Mesendoderm (in vitro differentiated cells): ENCODE data around the gene THAP12. TPM values are rescaled to one million over a fixed set of nuclear protein-coding genes. Genes with fewer than 3 reads are reported as not detected.

Experiments used
- DNase-seq: peaks from one replicate; pipeline ENCODE4 v3.0.0; 2013
- H2AK5ac ChIP-seq: 2 replicates; pipeline ENCODE4 v1.6.1; 2013; ENCODE audit warnings: low read length, inconsistent platforms
- H2BK120ac ChIP-seq: 2 replicates; pipeline ENCODE4 v1.6.1; 2013; ENCODE audit warnings: low read depth, mild to moderate bottlenecking, low read length, moderate library complexity, mixed read lengths
- H2BK15ac ChIP-seq: replicated peaks from 2 replicates; pipeline ENCODE4 v1.6.1; 2013; ENCODE audit warnings: low read depth, mild to moderate bottlenecking, moderate library complexity
- H2BK5ac ChIP-seq: 2 replicates; pipeline ENCODE4 v1.6.1; 2013; ENCODE audit warnings: low read length, inconsistent platforms
- H3K18ac ChIP-seq: 2 replicates; pipeline ENCODE4 v1.6.1; 2013; ENCODE audit warnings: mild to moderate bottlenecking, low read length, mixed read lengths
- H3K23ac ChIP-seq: one replicate; pipeline ENCODE4 v1.6.1; 2013; ENCODE audit warnings: low read length
- H3K27ac ChIP-seq: 2 replicates; pipeline ENCODE4 v1.5.1; 2013; ENCODE audit warnings: low read depth, mild to moderate bottlenecking, inconsistent platforms, low read length, moderate library complexity
- H3K27me3 ChIP-seq: 2 replicates; pipeline ENCODE4 v1.6.1; 2013; ENCODE audit warnings: low read length, control low read depth, mild to moderate bottlenecking, inconsistent platforms; ENCODE audit not compliant: insufficient read depth, poor library complexity
- H3K36me3 ChIP-seq: 2 replicates; pipeline ENCODE4 v1.6.1; 2013; ENCODE audit warnings: low read length, inconsistent platforms; ENCODE audit not compliant: control insufficient read depth, insufficient read depth
- H3K4ac ChIP-seq: one replicate; pipeline ENCODE4 v1.6.1; 2013; ENCODE audit warnings: low read depth, mild to moderate bottlenecking, low read length, moderate library complexity
- H3K4me1 ChIP-seq: 2 replicates; pipeline ENCODE4 v1.6.1; 2013; ENCODE audit warnings: low read depth, low read length, inconsistent platforms; ENCODE audit not compliant: control insufficient read depth
- H3K4me2 ChIP-seq: 2 replicates; pipeline ENCODE4 v1.6.1; 2013; ENCODE audit warnings: low read length
- H3K4me3 ChIP-seq: 2 replicates; pipeline ENCODE4 v1.5.1; 2013; ENCODE audit warnings: mild to moderate bottlenecking, low read length
- H3K56ac ChIP-seq: one replicate; pipeline ENCODE4 v1.6.1; 2013; ENCODE audit warnings: low read length
- H3K79me1 ChIP-seq: 2 replicates; pipeline ENCODE4 v1.6.1; 2013; ENCODE audit warnings: low read length, inconsistent platforms
- H3K79me2 ChIP-seq: 2 replicates; pipeline ENCODE4 v1.6.1; 2013; ENCODE audit warnings: mild to moderate bottlenecking, low read length; ENCODE audit not compliant: control insufficient read depth, insufficient read depth
- H3K9ac ChIP-seq: 2 replicates; pipeline ENCODE4 v1.6.1; 2013; ENCODE audit warnings: low read length, inconsistent platforms
- H4K5ac ChIP-seq: one replicate; pipeline ENCODE4 v1.6.1; 2013; ENCODE audit warnings: low read length
- H4K8ac ChIP-seq: one replicate; pipeline ENCODE4 v1.6.1; 2013; ENCODE audit warnings: low read depth, mild to moderate bottlenecking, control low read depth, low read length, moderate library complexity
- WGBS: extraction: QIAGEN DNeasy Blood & Tissue Kit; methylation state at CpG from one replicate; pipeline ENCODE4 v1.1.7; 2013; ENCODE audit warnings: low lambda C conversion rate, missing lambda C conversion rate; ENCODE audit not compliant: insufficient coverage; ENCODE audit errors: extremely low coverage; 5-methylcytosine and 5-hydroxymethylcytosine counted together
- small RNA-seq: library from polyadenylated mRNA; stranded (forward); fragments of <200 nt; extraction: miRNeasy Mini kit (QIAGEN cat#:217004); gene quantifications from one replicate; pipeline ENCODE3, GENCODE V24; 2013; ENCODE audit not compliant: insufficient read depth

The THAP12 gene

GRCh38 chr11:76307978-76308747 is 72.8 kb downstream of the THAP12 start:
- no peak overlapping the region for H4K5ac ChIP-seq
- no peak for DNase-seq

GRCh38 chr11:76307396-76307795 is 73.5 kb downstream of the THAP12 start:
- Histone ChIP-seq H3K4me2 (no peak overlapping the region), H3K4ac (no peak overlapping the region), H3K23ac (no peak overlapping the region), H2BK15ac (no peak overlapping the region), H3K36me3 (no peaks in the 10 kb centered on the region), H2AK5ac (no peak overlapping the region), H3K18ac (no peak overlapping the region), H3K79me2 (no peaks in the 10 kb centered on the region), H3K56ac (no peak overlapping the region), H3K79me1 (no peaks in the 10 kb centered on the region), H3K4me1 (no peaks in the 10 kb centered on the region), H3K27ac (no peak overlapping the region), H3K27me3 (no peaks in the 10 kb centered on the region), H2BK5ac (no peak overlapping the region), H4K5ac (no peak overlapping the region), H2BK120ac (no peak overlapping the region), H3K9ac (no peak overlapping the region), H4K8ac (no peak overlapping the region), H3K4me3 (no peak overlapping the region)
- DNase-seq = no peak
- no CpG with 5 or more reads among the region's 9 CpGs for WGBS

More at GRCh38 chr11:76307978-76308747, 72.8 kb downstream of the THAP12 start:
- Histone ChIP-seq H2BK5ac (no peak overlapping the region), H2BK15ac (no peak overlapping the region), H2BK120ac (no peak overlapping the region), H3K27ac (no peak overlapping the region), H3K36me3 (no peaks in the 10 kb centered on the region), H3K56ac (no peak overlapping the region), H3K23ac (no peak overlapping the region), H3K79me2 (no peaks in the 10 kb centered on the region), H3K9ac (no peak overlapping the region), H3K18ac (no peak overlapping the region), H3K79me1 (no peaks in the 10 kb centered on the region), H3K4me1 (no peaks in the 10 kb centered on the region), H2AK5ac (no peak overlapping the region), H4K8ac (no peak overlapping the region), H3K4me3 (no peak overlapping the region), H3K27me3 (no peaks in the 10 kb centered on the region), H3K4ac (no peak overlapping the region), H3K4me2 (no peak overlapping the region)
- no CpG with 5 or more reads among the region's 6 CpGs for WGBS

GRCh38 chr11:76303399-76303798 is 77.5 kb downstream of the THAP12 start:
- no peak overlapping the region for H3K23ac ChIP-seq

GRCh38 chr11:76302996-76303395 is 77.9 kb downstream of the THAP12 start:
- no peak overlapping the region for H2BK15ac ChIP-seq
- H2BK120ac ChIP-seq = no peak overlapping the region
- no peak overlapping the region for H3K18ac ChIP-seq
- H2BK5ac ChIP-seq = no peak overlapping the region
- H3K79me1 ChIP-seq = no peaks in the 10 kb centered on the region
- DNase-seq = no peak
- H3K27me3 ChIP-seq = no peaks in the 10 kb centered on the region
- H3K36me3 ChIP-seq = no peaks in the 10 kb centered on the region
- WGBS = no CpG with 5 or more reads among the region's 3 CpGs
- no peak overlapping the region for H3K23ac ChIP-seq
- no peak overlapping the region for H3K4me3 ChIP-seq
- no peak overlapping the region for H3K9ac ChIP-seq
- H3K4me2 ChIP-seq = no peak overlapping the region
- H2AK5ac ChIP-seq = no peak overlapping the region
- no peak overlapping the region for H3K27ac ChIP-seq
- H3K4me1 ChIP-seq = no peaks in the 10 kb centered on the region
- H4K5ac ChIP-seq = no peak overlapping the region
- no peak overlapping the region for H3K56ac ChIP-seq
- no peak overlapping the region for H3K4ac ChIP-seq
- H4K8ac ChIP-seq = no peak overlapping the region
- no peaks in the 10 kb centered on the region for H3K79me2 ChIP-seq

More at GRCh38 chr11:76303399-76303798, 77.5 kb downstream of the THAP12 start:
- Histone ChIP-seq H3K4me2 (no peak overlapping the region), H3K4ac (no peak overlapping the region), H3K4me1 (no peaks in the 10 kb centered on the region), H3K27me3 (no peaks in the 10 kb centered on the region), H3K79me2 (no peaks in the 10 kb centered on the region), H3K9ac (no peak overlapping the region), H4K5ac (no peak overlapping the region), H3K79me1 (no peaks in the 10 kb centered on the region), H2BK120ac (no peak overlapping the region), H3K4me3 (no peak overlapping the region), H3K36me3 (no peaks in the 10 kb centered on the region), H2BK15ac (no peak overlapping the region), H3K18ac (no peak overlapping the region), H2AK5ac (no peak overlapping the region), H3K27ac (no peak overlapping the region), H4K8ac (no peak overlapping the region), H3K56ac (no peak overlapping the region), H2BK5ac (no peak overlapping the region)
- no peak for DNase-seq
- WGBS = no CpG with 5 or more reads among the region's 3 CpGs

Small RNA genes within 50 kb of the gene (small RNA-seq; reads per million reads assigned to genes)
- not detected for gene RF00019
